Hematopoietic multipotent progenitor cell treated with erythropoietin and hydrocortisone succinate and interleukin-3 and kit ligand, for 17 days (in vitro differentiated cells): ENCODE data around the gene G3BP2.

Source experiments
- DNase-seq: peaks from one replicate; pipeline ENCODE4 v3.0.0-alpha.2; 2015; ENCODE audit warnings: low spot score

Gene G3BP2

GRCh38 chr4:75637827-75638226, 35.4 kb downstream of the G3BP2 start:
- no peak for DNase-seq

DNA sequence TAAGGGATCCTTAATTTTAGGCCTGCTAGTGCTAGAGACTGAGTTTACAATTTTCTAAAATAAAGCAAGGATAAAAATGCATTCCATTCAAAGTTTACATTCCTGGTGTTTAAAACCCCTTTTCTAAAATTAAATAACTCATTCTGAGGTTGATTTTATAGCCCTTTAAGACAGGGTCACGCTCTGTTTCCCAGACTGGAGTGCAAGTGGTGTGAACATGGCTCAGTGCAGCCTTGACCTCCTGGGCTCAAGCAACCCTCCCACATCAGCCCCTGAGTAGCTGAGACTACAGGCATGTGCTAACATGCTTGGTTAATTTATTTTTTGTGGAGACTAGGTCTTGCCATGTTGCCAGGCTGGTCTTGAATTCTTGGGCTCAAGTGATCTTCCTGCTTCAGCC, 36.0 kb downstream of the G3BP2 start:
- no peak for DNase-seq

GRCh38 chr4:75634951-75635350, 38.3 kb downstream of the G3BP2 start:
- DNase-seq: no peak

DNA sequence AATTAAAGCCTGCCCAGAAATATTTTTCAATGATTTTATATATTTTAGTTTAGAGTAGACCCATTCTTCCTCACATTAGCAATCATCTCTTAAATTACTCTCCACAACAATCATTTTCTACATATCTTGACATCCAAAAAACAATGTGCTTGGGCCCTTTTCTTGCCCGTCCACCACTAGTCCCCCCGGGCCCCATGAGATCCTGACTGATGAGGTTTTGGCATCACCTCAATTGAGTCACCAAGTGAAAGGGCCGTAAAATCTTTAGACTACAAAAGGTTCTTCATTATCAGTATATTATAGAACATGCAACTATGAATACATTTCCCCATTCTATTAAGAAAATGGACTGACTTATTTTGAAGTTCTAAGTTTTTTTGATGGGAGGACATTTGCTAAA, 38.9 kb downstream of the G3BP2 start:
- no peak for DNase-seq

DNA sequence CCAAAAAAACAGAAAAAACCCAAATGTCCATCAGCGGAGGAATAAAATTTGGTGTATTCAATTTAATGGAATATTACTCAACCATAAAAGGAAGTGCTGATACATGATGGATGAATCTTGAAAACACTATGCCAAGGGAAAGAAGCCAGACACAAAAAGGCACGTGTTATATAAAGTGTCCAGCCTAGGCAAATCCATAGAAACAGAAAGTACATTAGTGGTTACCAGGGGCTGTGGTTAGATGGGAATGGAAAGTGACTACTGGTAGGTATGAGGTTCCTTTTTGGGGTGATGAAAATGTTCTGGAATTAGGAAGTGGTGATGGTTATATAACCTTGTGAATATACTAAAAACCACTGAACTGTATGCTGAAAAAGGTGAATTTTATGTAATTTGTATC, 39.4 kb downstream of the G3BP2 start:
- DNase-seq: no peak

DNA sequence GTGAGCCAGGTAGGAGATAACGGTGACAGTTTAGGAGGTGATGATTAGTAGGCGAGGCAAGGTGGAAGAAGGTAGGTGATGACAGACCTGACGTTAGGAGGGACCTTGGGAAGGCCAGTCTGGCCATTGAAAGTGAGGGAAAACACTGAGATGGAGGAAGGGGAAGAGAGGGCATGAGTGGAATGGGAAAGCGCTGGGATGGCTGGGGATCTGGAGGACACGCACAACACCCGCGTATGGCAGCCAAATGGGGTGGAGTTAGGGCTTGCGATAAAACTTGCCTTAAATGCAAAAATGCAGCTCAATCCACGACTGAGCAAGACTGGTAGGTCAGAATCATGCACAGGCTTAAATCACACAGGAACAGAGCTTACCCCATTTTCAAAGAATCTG, 42.3 kb downstream of the G3BP2 start:
- DNase-seq: no peak

DNA sequence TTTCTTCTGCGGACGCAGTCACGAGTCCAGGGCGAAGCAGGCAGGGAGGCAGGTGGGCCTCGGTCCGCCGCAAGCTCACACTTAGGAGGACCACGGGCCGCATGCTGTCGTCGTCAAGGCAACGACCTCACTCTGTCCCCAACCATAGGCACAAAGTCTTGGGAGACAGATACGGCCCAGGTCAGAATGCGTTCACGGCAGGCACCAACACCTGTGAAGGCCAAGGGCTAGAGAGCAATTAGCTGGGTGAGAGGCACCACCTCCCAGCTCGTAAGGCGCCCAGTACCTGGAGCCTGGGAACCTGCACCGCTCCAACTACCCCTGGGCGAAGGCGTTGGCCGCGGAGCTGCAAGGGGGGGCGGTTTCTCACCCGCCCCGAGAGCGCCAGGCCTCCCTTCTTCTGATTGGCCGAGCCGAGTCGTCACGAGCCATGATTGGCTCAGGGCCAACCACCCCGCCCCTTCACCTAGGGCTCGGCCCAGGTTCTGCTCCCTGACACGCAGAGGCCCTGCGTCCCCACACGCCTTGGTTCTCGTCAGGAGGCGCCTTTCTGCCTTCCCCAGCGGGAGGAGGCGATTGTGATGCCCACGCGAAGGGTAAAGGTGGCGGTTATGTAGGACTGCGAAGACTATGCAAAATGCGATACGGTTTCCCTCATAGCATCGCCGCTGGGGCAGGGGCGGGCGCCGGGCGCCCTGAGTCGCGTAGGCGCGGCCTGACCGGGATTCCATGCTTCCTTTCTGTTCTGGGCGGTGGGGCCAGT, 42.9 kb downstream of the G3BP2 start, which contains the start of gene CDKL2:
Gene CDKL2, minus strand, starts transcription at position 355 of the 763 bp plus-strand sequence. CDS start 4,540 bp downstream, outside the sequence.
- peak; percentile 92 for DNase-seq

GRCh38 chr4:75629239-75629638, 44.0 kb downstream of the G3BP2 start:
- no peak for DNase-seq

GRCh38 chr4:75623026-75623425, 50.2 kb downstream of the G3BP2 start:
- DNase-seq: no peak

DNA sequence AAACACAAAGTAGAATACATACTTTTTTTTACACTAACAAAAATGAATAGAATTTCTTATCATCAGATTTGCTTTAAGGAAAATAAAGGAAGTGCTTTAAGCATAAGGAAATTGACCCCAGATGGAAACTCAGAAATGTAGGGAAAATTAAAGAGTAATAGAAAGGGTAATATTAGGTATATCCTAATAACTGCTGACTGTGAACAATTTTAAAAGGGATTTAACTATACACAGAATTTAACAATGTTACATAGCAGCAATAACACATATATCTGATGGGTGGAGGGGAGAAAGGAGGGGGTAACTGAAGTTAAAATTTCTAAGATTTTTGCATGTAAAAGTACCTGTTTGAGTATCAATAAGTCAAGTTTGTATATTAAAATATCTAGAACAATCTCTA, 51.5 kb downstream of the G3BP2 start:
- no peak for DNase-seq

- DNase-seq: no peak
Measured at GRCh38 chr4:75612306-75612705, 60.9 kb downstream of the G3BP2 start.

GRCh38 chr4:75605928-75606327, 67.3 kb downstream of the G3BP2 start:
- no peak for DNase-seq

- no peak for DNase-seq
Measured at GRCh38 chr4:75599647-75600046, 73.6 kb downstream of the G3BP2 start.

- DNase-seq: no peak
Measured at GRCh38 chr4:75598390-75598789, 74.8 kb downstream of the G3BP2 start.

- DNase-seq: no peak
Measured at GRCh38 chr4:75596061-75596460, 77.2 kb downstream of the G3BP2 start.

- DNase-seq: no peak
Measured at GRCh38 chr4:75593393-75593792, 79.8 kb downstream of the G3BP2 start.
